Measurements from ENCODE around the gene TC2N. TPM values are rescaled to one million over a fixed set of nuclear protein-coding genes. Genes with fewer than 3 reads are reported as not detected.

The TC2N gene
- polyA plus RNA-seq, 3 donors: 0.24 to 0.55 TPM; not detected in 1

- H3K36me3 Mint-ChIP-seq: no peaks in the 10 kb centered on the region
- Histone ChIP-seq H3K36me3 (replicated peaks in 1 of 2; ENCODE audit: control insufficient read depth in 1 of 2, insufficient read depth in 2 of 2, low read length in 2 of 2) (no peaks in the 10 kb centered on the region), H4K20me1 (ENCODE audit: insufficient read depth, low read length) (no peaks in the 10 kb centered on the region), H3K27ac (ENCODE audit: low read depth in 1 of 2, low read length in 2 of 2) (no peak overlapping the region), H3K9ac (ENCODE audit: insufficient read depth, low read length, poor library complexity, severe bottlenecking) (no peak overlapping the region), H3K4me2 (replicated peaks; ENCODE audit: extremely low read depth, low read length, poor library complexity, severe bottlenecking) (no peak overlapping the region), H2AFZ (ENCODE audit: insufficient read depth, low read depth, low read length, poor library complexity, severe bottlenecking) (no peak overlapping the region), H3K79me2 (ENCODE audit: insufficient read depth, low read length) (no peaks in the 10 kb centered on the region), H3K4me1 (ENCODE audit: control insufficient read depth in 1 of 2, insufficient read depth in 2 of 2, low read length in 2 of 2) (no peaks in the 10 kb centered on the region), H3K4me3 (replicated peaks in 1 of 3; ENCODE audit: low read depth in 2 of 3, low read length in 3 of 3) (no peak overlapping the region), H3K27me3 (ENCODE audit: control insufficient read depth in 2 of 2, insufficient read depth in 2 of 2, low read length in 2 of 2) (no peaks in the 10 kb centered on the region), H3K9me3 (replicated peaks in 1 of 2; ENCODE audit: control insufficient read depth in 1 of 2, insufficient read depth in 1 of 2, low read length in 2 of 2) (no peaks in the 10 kb centered on the region)
- no peak overlapping the region for H3K27ac Mint-ChIP-seq
- DNase-seq: no peak
- no peak overlapping the region for H3K4me3 Mint-ChIP-seq
- peaks cover 0 to 16% (median 10%) of the 10 kb centered on the region in 7 donors for H3K9me3 Mint-ChIP-seq
- TF ChIP-seq CTCF (IDR thresholded peaks at IDR 0.05): no peak
- peaks cover 0 to 1% (median 0%) of the 10 kb centered on the region in 3 donors for H3K27me3 Mint-ChIP-seq (ENCODE audit: low read depth in 3 of 3)
- intact Hi-C loops (cut with micrococcal nuclease): no loop called here
- WGBS (ENCODE audit: insufficient coverage): no CpG with 5 or more reads among the region's 3 CpGs
- H3K4me1 Mint-ChIP-seq: no peaks in the 10 kb centered on the region
Observed at GRCh38 chr14:91817566-91818325, 49.6 kb downstream of the TC2N start.

- no peak for TF ChIP-seq CTCF (IDR thresholded peaks at IDR 0.05)
- Histone ChIP-seq H2AFZ (ENCODE audit: insufficient read depth, low read depth, low read length, poor library complexity, severe bottlenecking) (no peak overlapping the region), H4K20me1 (ENCODE audit: insufficient read depth, low read length) (no peaks in the 10 kb centered on the region), H3K9ac (ENCODE audit: insufficient read depth, low read length, poor library complexity, severe bottlenecking) (no peak overlapping the region), H3K36me3 (replicated peaks in 1 of 2; ENCODE audit: control insufficient read depth in 1 of 2, insufficient read depth in 2 of 2, low read length in 2 of 2) (no peaks in the 10 kb centered on the region), H3K4me2 (replicated peaks; ENCODE audit: extremely low read depth, low read length, poor library complexity, severe bottlenecking) (no peak overlapping the region), H3K4me1 (ENCODE audit: control insufficient read depth in 1 of 2, insufficient read depth in 2 of 2, low read length in 2 of 2) (no peaks in the 10 kb centered on the region), H3K27me3 (ENCODE audit: control insufficient read depth in 2 of 2, insufficient read depth in 2 of 2, low read length in 2 of 2) (no peaks in the 10 kb centered on the region), H3K9me3 (replicated peaks in 1 of 2; ENCODE audit: control insufficient read depth in 1 of 2, insufficient read depth in 1 of 2, low read length in 2 of 2) (peaks cover 4 to 11% of the 10 kb centered on the region in 2 donors), H3K79me2 (ENCODE audit: insufficient read depth, low read length) (no peaks in the 10 kb centered on the region), H3K27ac (ENCODE audit: low read depth in 1 of 2, low read length in 2 of 2) (no peak overlapping the region), H3K4me3 (replicated peaks in 1 of 3; ENCODE audit: low read depth in 2 of 3, low read length in 3 of 3) (no peak overlapping the region)
- Mint-ChIP-seq H3K9me3 (peaks cover 7 to 26% (median 10%) of the 10 kb centered on the region in 7 donors), H3K27me3 (ENCODE audit: low read depth in 3 of 3) (peaks cover 0 to 1% (median 0%) of the 10 kb centered on the region in 3 donors), H3K4me3 (no peak overlapping the region), H3K4me1 (no peaks in the 10 kb centered on the region), H3K36me3 (no peaks in the 10 kb centered on the region), H3K27ac (no peak overlapping the region)
- intact Hi-C loops (cut with micrococcal nuclease): no loop called here
- whole genome bisulfite sequencing (ENCODE audit: insufficient coverage): 100% methylated on average over 1 of the region's 1 CpG
- no peak for DNase-seq
Observed at GRCh38 chr14:91814317-91814716, 53.0 kb downstream of the TC2N start.
